MM.1S (cell line): ENCODE data around the gene SERPINA9.

ENCODE experiments used
- DNase-seq: peaks from one replicate; pipeline ENCODE4 v3.0.0-alpha.2; 2015
- H2AFZ ChIP-seq: fragments of 300-600 bp; sonication (generic); 2 replicates; pipeline ENCODE4 v1.6.0; 2016; ENCODE audit warnings: antibody characterized with exemption, low read length
- H3F3A ChIP-seq: fragments of 300-600 bp; sonication (generic); 2 replicates; pipeline ENCODE4 v1.6.1; 2016; ENCODE audit warnings: mild to moderate bottlenecking, antibody characterized with exemption, low read length, moderate library complexity, mixed read lengths; ENCODE audit not compliant: insufficient read depth
- H3K27ac ChIP-seq: fragments of 300-600 bp; sonication (generic); 2 replicates; pipeline ENCODE4 v1.5.1; 2016; ENCODE audit warnings: mild to moderate bottlenecking, low read length
- H3K27me3 ChIP-seq: fragments of 300-600 bp; sonication (generic); replicated peaks from 2 replicates; pipeline ENCODE4 v1.6.0; 2016; ENCODE audit warnings: low read length; ENCODE audit not compliant: insufficient read depth
- H3K36me3 ChIP-seq: fragments of 300-600 bp; sonication (generic); replicated peaks from 2 replicates; pipeline ENCODE4 v1.6.1; 2016; ENCODE audit warnings: mild to moderate bottlenecking, low read length, mixed read lengths; ENCODE audit not compliant: insufficient read depth
- H3K4me1 ChIP-seq: fragments of 300-600 bp; sonication (generic); 2 replicates; pipeline ENCODE4 v1.6.1; 2016; ENCODE audit warnings: low read length, mixed read lengths
- H3K4me2 ChIP-seq: fragments of 300-600 bp; sonication (generic); 2 replicates; pipeline ENCODE4 v1.6.0; 2016; ENCODE audit warnings: low read depth, low read length
- H3K4me3 ChIP-seq: fragments of 300-600 bp; sonication (generic); 2 replicates; pipeline ENCODE4 v1.5.1; 2016; ENCODE audit warnings: low read length, mixed read lengths
- H3K79me2 ChIP-seq: fragments of 300-600 bp; sonication (generic); 2 replicates; pipeline ENCODE4 v1.6.1; 2016; ENCODE audit warnings: mixed run types, low read length, mixed read lengths
- H3K9ac ChIP-seq: fragments of 300-600 bp; sonication (generic); 2 replicates; pipeline ENCODE4 v1.6.1; 2016; ENCODE audit warnings: low read length, mixed read lengths
- H3K9me2 ChIP-seq: fragments of 300-600 bp; sonication (generic); replicated peaks from 2 replicates; pipeline ENCODE4 v1.6.1; 2016; ENCODE audit warnings: mild to moderate bottlenecking, low read length, mixed read lengths; ENCODE audit not compliant: insufficient read depth
- H3K9me3 ChIP-seq: fragments of 300-600 bp; sonication (generic); replicated peaks from 2 replicates; pipeline ENCODE4 v1.6.1; 2016; ENCODE audit warnings: mild to moderate bottlenecking, low read length, mixed read lengths; ENCODE audit not compliant: insufficient read depth
- H4K20me1 ChIP-seq: fragments of 300-600 bp; sonication (generic); 2 replicates; pipeline ENCODE4 v1.6.1; 2016; ENCODE audit warnings: mild to moderate bottlenecking, low read length, moderate library complexity, mixed read lengths; ENCODE audit not compliant: insufficient read depth
- CTCF ChIP-seq: fragments of 300-600 bp; sonication (generic); IDR thresholded peaks from 2 replicates; pipeline ENCODE4 v1.5.1; 2016; ENCODE audit warnings: antibody characterized with exemption, low read length, mixed read lengths
- EZH2 ChIP-seq: fragments of 300-600 bp; sonication (generic); optimal IDR thresholded peaks from 2 replicates; pipeline ENCODE3; 2017; ENCODE audit warnings: low read depth, mild to moderate bottlenecking, antibody characterized with exemption, low read length, mixed read lengths
- EZH2phosphoT487 ChIP-seq: fragments of 300-600 bp; sonication (generic); IDR thresholded peaks from 2 replicates; pipeline ENCODE4 v1.6.1; 2018; ENCODE audit warnings: antibody characterized with exemption, low read length

SERPINA9 gene

GRCh38 chr14:94458096-94458495 is 17.9 kb downstream of the SERPINA9 start:
- H3K27ac ChIP-seq = no peak overlapping the region

GRCh38 chr14:94455928-94456327 is 20.1 kb downstream of the SERPINA9 start:
- Histone ChIP-seq H4K20me1 (no peaks in the 10 kb centered on the region), H3K27me3 (no peaks in the 10 kb centered on the region)

More at GRCh38 chr14:94458096-94458495, 17.9 kb downstream of the SERPINA9 start:
- Histone ChIP-seq H3K79me2 (no peaks in the 10 kb centered on the region), H3K36me3 (no peaks in the 10 kb centered on the region), H3K27me3 (no peaks in the 10 kb centered on the region), H3K4me3 (no peak overlapping the region), H3K9me3 (no peaks in the 10 kb centered on the region), H2AFZ (no peak overlapping the region), H3K4me2 (no peak overlapping the region), H3F3A (no peaks in the 10 kb centered on the region), H4K20me1 (no peaks in the 10 kb centered on the region), H3K4me1 (no peaks in the 10 kb centered on the region), H3K9ac (no peak overlapping the region), H3K9me2 (no peaks in the 10 kb centered on the region)
- no peak for DNase-seq
- TF ChIP-seq CTCF (no peak), EZH2 (no peak), EZH2phosphoT487 (no peak)

GRCh38 chr14:94451826-94452225 is 24.2 kb downstream of the SERPINA9 start:
- Histone ChIP-seq H3K4me1 (no peaks in the 10 kb centered on the region), H3K27me3 (no peaks in the 10 kb centered on the region), H3K79me2 (no peaks in the 10 kb centered on the region), H3K4me2 (no peak overlapping the region), H3K36me3 (no peaks in the 10 kb centered on the region), H4K20me1 (no peaks in the 10 kb centered on the region), H3K27ac (no peak overlapping the region), H3K9me3 (no peaks in the 10 kb centered on the region), H3F3A (no peaks in the 10 kb centered on the region), H3K9ac (no peak overlapping the region), H2AFZ (no peak overlapping the region), H3K9me2 (no peaks in the 10 kb centered on the region), H3K4me3 (no peak overlapping the region)
- TF ChIP-seq CTCF = no peak
- no peak for TF ChIP-seq EZH2phosphoT487
- no peak for TF ChIP-seq EZH2
- DNase-seq = no peak

More at GRCh38 chr14:94455928-94456327, 20.1 kb downstream of the SERPINA9 start:
- Histone ChIP-seq H3K4me3 (no peak overlapping the region), H3K27ac (no peak overlapping the region), H3K9me3 (no peaks in the 10 kb centered on the region), H3K4me1 (no peaks in the 10 kb centered on the region), H2AFZ (no peak overlapping the region), H3K9ac (no peak overlapping the region), H3K79me2 (no peaks in the 10 kb centered on the region), H3K9me2 (no peaks in the 10 kb centered on the region), H3F3A (no peaks in the 10 kb centered on the region), H3K36me3 (no peaks in the 10 kb centered on the region), H3K4me2 (no peak overlapping the region)
- DNase-seq = no peak
- TF ChIP-seq CTCF = no peak
- TF ChIP-seq EZH2phosphoT487 = no peak
- TF ChIP-seq EZH2 = no peak
